Stimulated activated CD8-positive, alpha-beta memory T cell treated with anti-CD3 and anti-CD28 coated beads, Interleukin-4, amount 100 ng/mL, for 48 hours (primary cell): ENCODE results near the gene FAM131C.
"Not testable (repeated sequence)": the region's sequence is repeated elsewhere in the genome, so short reads cannot be mapped to it uniquely, and the experiment has no call there.

ENCODE experiments used
- DNase-seq: peaks from one replicate; pipeline ENCODE4 v3.0.0-alpha.2; 2020

Gene FAM131C, protein sequence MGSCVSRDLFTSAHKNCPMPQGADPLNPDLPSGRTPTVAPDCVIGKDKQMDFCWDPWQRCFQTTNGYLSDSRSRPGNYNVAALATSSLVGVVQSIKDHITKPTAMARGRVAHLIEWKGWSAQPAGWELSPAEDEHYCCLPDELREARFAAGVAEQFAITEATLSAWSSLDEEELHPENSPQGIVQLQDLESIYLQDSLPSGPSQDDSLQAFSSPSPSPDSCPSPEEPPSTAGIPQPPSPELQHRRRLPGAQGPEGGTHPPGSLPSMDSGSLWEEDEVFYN

DNA sequence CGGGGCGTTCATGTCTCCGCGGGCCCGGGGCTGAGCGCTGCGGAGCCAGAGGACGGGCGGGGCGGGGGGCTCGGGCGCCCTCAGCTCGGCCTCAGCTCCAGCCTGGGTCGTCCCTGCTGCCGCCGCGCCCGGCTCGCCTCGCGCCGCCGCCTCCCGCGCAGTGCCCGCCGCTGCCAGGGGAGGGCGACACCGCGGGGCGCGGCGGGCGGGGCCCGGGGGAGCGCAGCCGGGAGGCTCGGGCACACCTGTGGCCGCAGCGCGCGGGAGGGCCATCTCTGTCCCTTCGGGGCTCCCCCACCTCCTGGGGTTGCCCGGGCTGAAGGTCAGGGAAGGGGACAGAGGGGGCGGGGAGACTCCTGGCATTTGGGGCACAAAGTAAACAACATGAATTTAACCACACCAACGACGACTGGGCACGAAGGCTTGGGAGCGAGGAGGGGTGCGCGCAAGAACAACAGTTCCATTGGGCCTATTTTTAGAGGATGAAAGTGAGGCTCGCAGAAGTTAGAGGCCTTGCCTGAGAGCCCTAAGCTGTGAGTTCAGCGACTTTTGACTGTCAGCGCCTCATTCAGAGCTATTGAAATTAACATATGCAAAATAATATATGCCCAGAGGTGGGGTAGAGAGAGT is at the start of gene FAM131C:
FAM131C (minus strand) TSS at position 162 of the 630 bp plus-strand sequence. CDS start 209 bp downstream, outside the sequence.
- DNase-seq: peak; percentile 62

GRCh38 chr1:16122916-16123315 is 49.5 kb upstream of the FAM131C start:
- DNase-seq: peak; percentile 80

- DNase-seq: no peak
Observed at GRCh38 chr1:16122350-16122881, 49.0 kb upstream of the FAM131C start.

- DNase-seq: no peak
Observed at GRCh38 chr1:16120940-16121410, 47.5 kb upstream of the FAM131C start.

DNA sequence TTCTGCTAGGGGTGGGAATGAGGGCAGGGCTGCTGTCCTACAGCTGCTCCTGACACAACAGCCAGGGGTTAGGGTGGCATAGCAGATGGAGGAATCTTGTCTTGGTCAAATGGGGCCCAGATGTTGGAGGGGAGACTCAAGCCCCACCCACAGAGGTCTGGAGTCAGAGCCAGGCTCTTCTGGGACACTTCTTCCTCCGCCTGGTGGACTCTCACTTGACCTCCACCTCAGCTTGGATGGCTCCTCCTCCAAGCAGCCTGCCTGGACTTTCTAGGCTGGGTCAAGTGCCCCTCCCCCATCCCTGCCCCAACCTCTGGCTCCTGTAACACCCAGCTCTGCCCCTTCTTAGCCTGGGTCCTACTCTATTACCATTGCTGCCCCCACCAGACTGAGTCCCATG is 47.0 kb upstream of the FAM131C start:
- no peak for DNase-seq

GRCh38 chr1:16119926-16120325 is 46.5 kb upstream of the FAM131C start:
- no peak for DNase-seq

- no peak for DNase-seq
Observed at GRCh38 chr1:16119504-16119903, 46.1 kb upstream of the FAM131C start.

GRCh38 chr1:16118706-16119105 is 45.3 kb upstream of the FAM131C start:
- no peak for DNase-seq

DNA sequence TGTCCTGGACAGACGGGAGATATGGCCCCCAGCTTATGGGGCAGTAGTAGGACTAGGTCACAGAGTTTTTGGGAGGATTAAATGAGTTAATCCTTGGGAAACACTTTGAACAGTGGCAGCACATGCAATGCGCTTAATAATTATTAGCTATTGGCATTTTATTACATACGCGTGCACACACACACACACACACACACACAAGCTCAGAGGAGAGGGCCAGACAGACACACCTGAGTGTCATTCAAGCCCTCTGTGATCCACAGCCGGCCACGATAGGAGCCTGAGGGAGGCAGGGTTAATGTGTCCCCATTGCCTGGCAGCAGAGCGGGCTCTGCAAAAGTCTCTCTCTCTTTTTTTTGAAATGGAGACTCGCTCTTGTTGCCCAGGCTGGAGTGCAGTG is 44.5 kb upstream of the FAM131C start:
- DNase-seq: no peak

GRCh38 chr1:16117369-16117768 is 43.9 kb upstream of the FAM131C start:
- DNase-seq: no peak

GRCh38 chr1:16116625-16117024 is 43.2 kb upstream of the FAM131C start:
- DNase-seq: no peak

- DNase-seq: no peak
Observed at GRCh38 chr1:16116002-16116401, 42.6 kb upstream of the FAM131C start.

DNA sequence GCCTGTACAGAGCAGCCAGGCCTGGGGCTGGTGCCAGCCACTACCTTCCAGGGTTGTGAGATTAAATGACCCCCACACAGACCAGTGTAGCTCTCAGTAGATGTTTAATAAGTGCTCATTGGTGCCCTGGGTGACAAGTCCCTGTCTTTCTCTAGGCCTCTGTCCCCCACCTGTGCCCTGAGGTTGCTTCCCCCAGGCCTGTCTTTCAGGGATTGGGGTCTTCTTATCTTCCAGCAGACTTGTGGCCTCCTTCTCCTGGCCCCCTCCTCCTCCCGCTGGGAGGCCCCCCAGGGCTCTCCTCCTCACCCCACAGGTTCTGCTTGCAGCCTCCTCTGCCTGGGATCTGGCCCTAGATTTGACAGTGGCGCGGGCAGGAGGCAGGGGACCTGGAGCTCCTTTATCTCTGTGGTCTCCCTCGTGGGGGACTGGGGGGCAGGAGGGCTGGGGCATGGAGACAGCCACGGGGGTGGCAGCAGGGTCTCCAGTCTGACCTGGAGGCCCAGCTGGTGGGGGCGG is 42.1 kb upstream of the FAM131C start:
- no peak for DNase-seq

- DNase-seq: no peak
Observed at GRCh38 chr1:16114527-16115467, 41.3 kb upstream of the FAM131C start.

- DNase-seq: no peak
Observed at GRCh38 chr1:16112596-16113555, 39.4 kb upstream of the FAM131C start.

DNA sequence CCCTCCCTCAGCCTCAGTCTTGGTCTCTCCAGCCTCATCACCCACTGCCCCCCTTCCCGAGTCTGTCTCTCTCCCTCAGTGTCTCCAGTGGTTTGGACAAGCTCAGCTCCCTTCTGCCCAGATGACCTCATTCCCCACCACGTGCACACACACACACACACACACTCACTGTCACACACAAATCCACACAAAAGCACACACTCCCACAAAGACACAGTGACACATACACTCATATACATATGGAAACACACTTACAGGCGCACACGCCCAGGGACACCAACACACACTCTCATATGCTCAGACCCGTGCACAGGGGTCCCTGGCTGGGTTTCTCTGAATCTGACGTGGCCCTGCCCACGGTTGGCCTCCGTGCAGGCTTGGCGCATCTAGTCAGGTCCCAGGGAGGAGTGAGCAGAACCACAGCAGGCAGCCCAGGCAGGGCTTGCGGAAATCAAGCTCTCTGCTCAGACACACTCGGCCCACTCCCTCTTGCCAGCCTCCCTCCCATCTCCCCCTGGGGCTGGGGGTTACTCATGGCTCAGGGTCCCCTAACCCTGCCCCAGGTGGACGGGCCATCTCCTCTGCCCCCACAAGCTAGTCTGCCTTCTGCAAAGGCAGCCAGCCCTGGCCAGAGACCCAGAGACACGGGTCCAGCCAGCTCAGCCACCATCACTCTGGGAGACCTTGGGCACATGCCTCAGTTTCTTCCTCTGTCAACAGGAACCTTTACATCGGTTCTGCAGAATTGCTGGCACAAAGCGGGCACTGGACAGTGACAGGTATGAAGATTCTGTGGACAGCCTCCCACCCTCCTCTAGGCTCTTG is 38.5 kb upstream of the FAM131C start:
- no peak for DNase-seq

DNA sequence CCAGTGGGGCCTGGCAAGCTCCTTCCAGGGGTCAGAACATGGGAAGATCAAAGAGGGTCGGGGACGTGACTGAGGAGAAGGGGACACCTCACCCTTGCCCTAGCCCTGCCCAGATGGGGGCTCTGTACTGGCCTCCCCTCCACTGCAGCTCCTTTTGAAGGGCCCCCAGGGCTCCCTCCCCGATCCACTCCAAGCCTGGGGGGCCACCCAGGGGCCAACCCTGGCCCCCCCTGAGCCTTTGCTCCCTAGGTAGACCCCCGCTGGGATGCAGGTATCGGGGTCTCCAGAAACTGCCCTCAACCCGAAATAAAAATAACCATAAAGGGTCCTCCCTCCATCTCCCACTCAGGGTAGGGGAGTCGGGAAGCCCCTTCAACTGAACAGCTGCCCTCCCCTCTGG is 37.4 kb upstream of the FAM131C start:
- DNase-seq: no peak

GRCh38 chr1:16110456-16110855 is 37.0 kb upstream of the FAM131C start:
- DNase-seq: no peak

- no peak for DNase-seq
Observed at GRCh38 chr1:16109571-16109970, 36.1 kb upstream of the FAM131C start.

DNA sequence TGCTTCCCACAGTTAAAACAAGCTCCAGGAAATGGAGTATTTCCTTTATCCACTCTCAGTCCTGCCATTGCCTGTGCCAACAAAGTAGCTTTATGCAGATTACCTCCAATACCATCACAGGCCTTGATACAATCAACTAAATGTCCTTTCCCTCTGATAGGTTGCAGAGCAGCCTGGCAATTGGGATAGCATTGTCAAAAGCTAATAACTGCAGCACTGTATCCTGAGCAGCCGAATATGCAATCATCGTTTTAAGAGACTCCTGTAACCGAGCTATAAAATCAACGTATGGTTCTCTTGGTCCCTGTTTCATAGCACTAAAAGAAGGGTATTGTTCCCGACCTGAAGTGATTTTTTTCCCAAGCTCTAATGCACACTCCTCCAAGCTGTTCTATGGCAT is 33.6 kb upstream of the FAM131C start:
- DNase-seq: not testable (repeated sequence)

GRCh38 chr1:16101623-16102022 is 28.2 kb upstream of the FAM131C start:
- DNase-seq: no peak
